ENCODE data around the gene POLR1A.

- TF ChIP-seq CTCF (IDR thresholded peaks at IDR 0.05) (no peak), EP300 (IDR thresholded peaks at IDR 0.05) (no peak), POLR2A (IDR thresholded peaks at IDR 0.05) (no peak), POLR2AphosphoS5 (IDR thresholded peaks at IDR 0.05) (no peak)
These were observed 79.5 kb downstream of the POLR1A start for GRCh38 chr2:86025976-86026743.

Data from upper lobe of left lung (tissue), 4 donors.